ENCODE data around the gene SLC16A8. TPM values are rescaled to one million over a fixed set of nuclear protein-coding genes. Genes with fewer than 3 reads are reported as not detected.

Gene SLC16A8
- polyA plus RNA-seq, 1 donor (not counting 4 experiments of a cell fraction or from before 2014, with no cell fraction given) = not detected

DNA sequence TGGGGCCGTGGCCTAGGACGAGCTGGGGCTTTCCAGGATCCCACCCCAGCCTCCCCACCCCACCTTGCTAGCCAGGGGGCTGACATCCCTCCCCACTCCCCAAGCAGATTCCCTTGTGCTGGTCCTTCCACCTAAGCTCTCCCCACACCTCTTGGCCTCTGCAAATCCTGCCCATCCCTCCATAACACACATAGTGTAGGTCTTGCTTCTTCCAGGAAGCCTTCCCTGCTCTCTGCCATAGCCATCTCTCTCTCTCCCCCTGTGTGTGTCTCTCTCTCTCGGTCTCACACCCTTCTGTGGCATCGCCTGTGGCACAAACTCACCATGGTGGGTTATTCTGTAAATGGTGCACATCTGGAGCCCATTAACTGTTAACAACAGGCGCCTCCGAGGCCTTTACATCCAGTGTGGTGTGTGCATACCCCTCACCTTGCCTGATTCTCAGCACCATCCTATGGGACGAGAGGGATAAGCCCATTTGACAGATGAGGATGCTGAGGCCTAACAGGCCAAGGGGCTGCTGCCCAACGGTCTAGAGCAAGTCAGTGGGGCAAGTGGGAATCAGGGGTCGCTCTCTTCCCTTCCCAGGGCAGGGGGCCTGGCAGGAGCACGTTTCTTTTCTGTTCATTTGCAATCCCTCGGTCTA lies 49.0 kb downstream of the SLC16A8 start:
- Histone ChIP-seq H3K27ac (ENCODE audit: control insufficient read depth, insufficient read depth, low read length) (no peak overlapping the region), H3K79me2 (ENCODE audit: control insufficient read depth, insufficient read depth, low read length) (no peaks in the 10 kb centered on the region), H3K4me1 (ENCODE audit: control insufficient read depth, extremely low read depth, insufficient read depth, low read length) (peaks cover 10% of the 10 kb centered on the region), H3K9me1 (ENCODE audit: control insufficient read depth, extremely low read depth, insufficient read depth, low read length) (no peaks in the 10 kb centered on the region), H3K36me3 (ENCODE audit: control insufficient read depth in 2 of 2, extremely low read depth in 1 of 2, insufficient read depth in 2 of 2, low read length in 2 of 2) (no peaks in the 10 kb centered on the region), H3K9ac (ENCODE audit: control insufficient read depth, extremely low read depth, insufficient read depth, low read length) (no peak overlapping the region), H2AFZ (ENCODE audit: control insufficient read depth, low read length) (peak overlapping the region; percentile 5), H3K27me3 (ENCODE audit: control insufficient read depth, extremely low read depth, insufficient read depth, low read length) (no peaks in the 10 kb centered on the region), H3K4me3 (ENCODE audit: control insufficient read depth in 2 of 3, extremely low read depth in 1 of 3, insufficient read depth in 2 of 3, low read depth in 1 of 3, low read length in 3 of 3) (no peak overlapping the region), H3K4me2 (ENCODE audit: control insufficient read depth, extremely low read depth, insufficient read depth, low read depth, low read length) (no peak overlapping the region), H4K20me1 (ENCODE audit: control insufficient read depth, extremely low read depth, insufficient read depth, low read length) (no peaks in the 10 kb centered on the region), H3K9me3 (ENCODE audit: control insufficient read depth, low read depth, low read length) (no peaks in the 10 kb centered on the region)
- TF ChIP-seq EZH2 (IDR thresholded peaks at IDR 0.05; ENCODE audit: low read length) (no peak), CTCF (optimal IDR thresholded peaks at IDR 0.05 in 1 of 3, IDR thresholded peaks at IDR 0.05 in 1 of 3, conservative IDR thresholded peaks at IDR 0.05 in 1 of 3; ENCODE audit: extremely low read depth in 1 of 3, insufficient read depth in 2 of 3, low read length in 3 of 3) (no peak)
- dilution Hi-C loops (cut with MboI; ENCODE audit: extremely low pct_ligation_motif_present, low sequenced_read_pairs) = no loop called here
- no peak for DNase-seq (ENCODE audit: low read depth, low spot score)
- FAIRE-seq = no peak

GRCh38 chr22:38034278-38034882 lies 49.6 kb downstream of the SLC16A8 start:
- H4K20me1 ChIP-seq (ENCODE audit: control insufficient read depth, extremely low read depth, insufficient read depth, low read length) = no peaks in the 10 kb centered on the region
- no peak overlapping the region for H2AFZ ChIP-seq (ENCODE audit: control insufficient read depth, low read length)
- TF ChIP-seq EZH2 (IDR thresholded peaks at IDR 0.05; ENCODE audit: low read length) = no peak
- no peak for TF ChIP-seq CTCF (optimal IDR thresholded peaks at IDR 0.05 in 1 of 3, IDR thresholded peaks at IDR 0.05 in 1 of 3, conservative IDR thresholded peaks at IDR 0.05 in 1 of 3; ENCODE audit: extremely low read depth in 1 of 3, insufficient read depth in 2 of 3, low read length in 3 of 3)
- H3K36me3 ChIP-seq (ENCODE audit: control insufficient read depth in 2 of 2, extremely low read depth in 1 of 2, insufficient read depth in 2 of 2, low read length in 2 of 2) = no peaks in the 10 kb centered on the region
- H3K4me2 ChIP-seq (ENCODE audit: control insufficient read depth, extremely low read depth, insufficient read depth, low read depth, low read length) = no peak overlapping the region
- DNase-seq (ENCODE audit: low read depth, low spot score) (no peak), FAIRE-seq (peak; percentile 62)
- no peak overlapping the region for H3K4me3 ChIP-seq (ENCODE audit: control insufficient read depth in 2 of 3, extremely low read depth in 1 of 3, insufficient read depth in 2 of 3, low read depth in 1 of 3, low read length in 3 of 3)
- no peak overlapping the region for H3K27ac ChIP-seq (ENCODE audit: control insufficient read depth, insufficient read depth, low read length)
- peaks cover 10% of the 10 kb centered on the region for H3K4me1 ChIP-seq (ENCODE audit: control insufficient read depth, extremely low read depth, insufficient read depth, low read length)
- H3K79me2 ChIP-seq (ENCODE audit: control insufficient read depth, insufficient read depth, low read length) = no peaks in the 10 kb centered on the region
- H3K9me1 ChIP-seq (ENCODE audit: control insufficient read depth, extremely low read depth, insufficient read depth, low read length) = no peaks in the 10 kb centered on the region
- H3K27me3 ChIP-seq (ENCODE audit: control insufficient read depth, extremely low read depth, insufficient read depth, low read length) = no peaks in the 10 kb centered on the region
- H3K9ac ChIP-seq (ENCODE audit: control insufficient read depth, extremely low read depth, insufficient read depth, low read length) = no peak overlapping the region
- H3K9me3 ChIP-seq (ENCODE audit: control insufficient read depth, low read depth, low read length) = no peaks in the 10 kb centered on the region
- dilution Hi-C loops (cut with MboI; ENCODE audit: extremely low pct_ligation_motif_present, low sequenced_read_pairs) = no loop called here

Data from keratinocyte (primary cell).